Kidney glomerular epithelial cell (primary cell): ENCODE results near the gene ANO2.
A peak's percentile ranks its signal among the peaks of the same experiment; 100 is the strongest.

Experiments
- DNase-seq: peaks from one replicate; lab custom pipeline; 2025; lab: John Stamatoyannopoulos, UW

Gene ANO2

GRCh38 chr12:5916785-5917290 lies 28.2 kb downstream of the ANO2 start:
- no peak for DNase-seq

- DNase-seq, result no peak
These were observed 29.5 kb downstream of the ANO2 start for GRCh38 chr12:5915511-5915910.

GRCh38 chr12:5914387-5915149 lies 30.5 kb downstream of the ANO2 start:
- DNase-seq, result no peak

GRCh38 chr12:5913387-5913786 lies 31.7 kb downstream of the ANO2 start:
- DNase-seq, result no peak

- DNase-seq, result no peak
These were observed 32.4 kb downstream of the ANO2 start for GRCh38 chr12:5912437-5913334.

- DNase-seq, result no peak
These were observed 33.0 kb downstream of the ANO2 start for GRCh38 chr12:5912011-5912410.

GRCh38 chr12:5910790-5911548 lies 34.1 kb downstream of the ANO2 start:
- no peak for DNase-seq

GRCh38 chr12:5909560-5909959 lies 35.5 kb downstream of the ANO2 start:
- DNase-seq, result no peak

GRCh38 chr12:5908251-5908650 lies 36.8 kb downstream of the ANO2 start:
- DNase-seq, result no peak

- peak; percentile 64 for DNase-seq
These were observed 37.3 kb downstream of the ANO2 start for GRCh38 chr12:5907807-5908206.

GRCh38 chr12:5905757-5906156 lies 39.3 kb downstream of the ANO2 start:
- DNase-seq, result no peak

- no peak for DNase-seq
These were observed 40.1 kb downstream of the ANO2 start for GRCh38 chr12:5904969-5905368.

- no peak for DNase-seq
These were observed 40.6 kb downstream of the ANO2 start for GRCh38 chr12:5904441-5904840.

- DNase-seq, result no peak
These were observed 42.3 kb downstream of the ANO2 start for GRCh38 chr12:5902736-5903135.

GRCh38 chr12:5901416-5901815 lies 43.6 kb downstream of the ANO2 start:
- no peak for DNase-seq

GRCh38 chr12:5900533-5901205 lies 44.4 kb downstream of the ANO2 start:
- DNase-seq, result no peak

- no peak for DNase-seq
These were observed 45.0 kb downstream of the ANO2 start for GRCh38 chr12:5900076-5900475.

- no peak for DNase-seq
These were observed 45.4 kb downstream of the ANO2 start for GRCh38 chr12:5899675-5900074.

GRCh38 chr12:5898874-5899273 lies 46.2 kb downstream of the ANO2 start:
- DNase-seq, result no peak

GRCh38 chr12:5889381-5890047 lies 55.5 kb downstream of the ANO2 start:
- no peak for DNase-seq

- no peak for DNase-seq
These were observed 56.2 kb downstream of the ANO2 start for GRCh38 chr12:5888816-5889315.
